CD4-positive, alpha-beta T cell (primary cell): Measurements from ENCODE around the gene ARSG. TPM values are rescaled to one million over a fixed set of nuclear protein-coding genes. Genes with fewer than 3 reads are reported as not detected.

Experiments used
- ATAC-seq: fragments of 200-7000 bp; cut with Tn5 transposase; one replicate; pipeline ENCODE4 v1.10.0; 2022; ENCODE audit warnings: mild to moderate bottlenecking; ENCODE audit not compliant: poor library complexity
- CTCF ChIA-PET: fragments of 350-600 bp; sonication (Branson Sonifier 250); formaldehyde crosslinking; loops from one replicate; lab custom pipeline; 2021; ENCODE audit warnings: antibody characterized with exemption, inconsistent platforms; lab: Charles Lee
- POLR2A ChIA-PET: fragments of 350-600 bp; sonication (Branson Sonifier 250); formaldehyde crosslinking; loops from one replicate; lab custom pipeline; 2021; ENCODE audit warnings: antibody characterized with exemption, inconsistent platforms; lab: Charles Lee
- DNase-seq, 14 experiments: peaks; one replicate each; pipeline ENCODE4 v3.0.0-alpha.2; 2013 to 2020; ENCODE audit warnings: mixed read lengths in 2 of 14
- H3K27ac ChIP-seq, 2 donors: one replicate each; pipeline versions ENCODE4 v1.5.1 to v1.7.0; 2013; ENCODE audit warnings: low read length in 2 of 2, low read depth in 1 of 2, mild to moderate bottlenecking in 1 of 2
- H3K27me3 ChIP-seq, 2 experiments: 1 replicate in 1 of 2; 2 replicates in 1 of 2; pipeline versions ENCODE4 v1.6.1 to v1.7.0; 2013; ENCODE audit warnings: low read length in 2 of 2, control low read depth in 1 of 2, mild to moderate bottlenecking in 1 of 2, moderate library complexity in 1 of 2; ENCODE audit not compliant: insufficient read depth in 2 of 2, control insufficient read depth in 1 of 2
- H3K36me3 ChIP-seq: one replicate; pipeline ENCODE4 v1.6.1; 2013; ENCODE audit warnings: low read length, control low read depth; ENCODE audit not compliant: insufficient read depth
- H3K4me1 ChIP-seq: one replicate; pipeline ENCODE4 v1.6.1; 2013; ENCODE audit warnings: low read length, control low read depth; ENCODE audit not compliant: insufficient read depth
- H3K4me3 ChIP-seq: one replicate; pipeline ENCODE4 v1.5.1; 2013; ENCODE audit warnings: mild to moderate bottlenecking, low read length, moderate library complexity
- H3K9me3 ChIP-seq, 2 experiments: 1 replicate in 1 of 2; 2 replicates in 1 of 2; pipeline versions ENCODE4 v1.6.1 to v1.7.0; 2013; ENCODE audit warnings: low read length in 2 of 2, mild to moderate bottlenecking in 2 of 2, control low read depth in 1 of 2, moderate library complexity in 1 of 2; ENCODE audit not compliant: control insufficient read depth in 1 of 2, insufficient read depth in 1 of 2
- H3K27ac Mint-ChIP-seq: one replicate; pipeline ENCODE4 v1.8.0; 2020; ENCODE audit warnings: mixed read lengths
- H3K27me3 Mint-ChIP-seq: one replicate; pipeline ENCODE4 v1.8.0; 2021; ENCODE audit warnings: mixed read lengths
- H3K36me3 Mint-ChIP-seq: one replicate; pipeline ENCODE4 v1.8.0; 2021; ENCODE audit warnings: low read depth, mixed read lengths
- H3K4me1 Mint-ChIP-seq: one replicate; pipeline ENCODE4 v1.8.0; 2021; ENCODE audit warnings: low read depth, mixed read lengths
- H3K4me3 Mint-ChIP-seq: one replicate; pipeline ENCODE4 v1.8.0; 2020; ENCODE audit warnings: mild to moderate bottlenecking, mixed read lengths
- H3K9me3 Mint-ChIP-seq: one replicate; pipeline ENCODE4 v1.8.0; 2020; ENCODE audit warnings: mixed read lengths
- intact Hi-C, 2 experiments: fragments of 100-400 bp; cut with DNase I in 1 of 2; cut with micrococcal nuclease in 1 of 2; formaldehyde crosslinking; loops; one replicate each; pipeline versions ENCODE4 v1.15.1 to v1.9.0; 2023 to 2025; cut with DNase I, micrococcal nuclease
- total RNA-seq, 174 experiments: library from RNA in 2 of 174; stranded (reverse) in 2 of 174; gene quantifications; one replicate each; pipeline ENCODE4 v1.2.3 and lab custom pipeline; 2021 to 2026
- TF ChIP-seq, protein P1 (sequence below): fragments of 200-600 bp; IDR thresholded peaks from one replicate; pipeline ENCODE4 v1.8.0; 2022; ENCODE audit warnings: antibody characterized with exemption, mild to moderate bottlenecking

The ARSG gene
- total RNA-seq, 2 experiments from 2014 or later, result 13.8 to 16.0 TPM

DNA sequence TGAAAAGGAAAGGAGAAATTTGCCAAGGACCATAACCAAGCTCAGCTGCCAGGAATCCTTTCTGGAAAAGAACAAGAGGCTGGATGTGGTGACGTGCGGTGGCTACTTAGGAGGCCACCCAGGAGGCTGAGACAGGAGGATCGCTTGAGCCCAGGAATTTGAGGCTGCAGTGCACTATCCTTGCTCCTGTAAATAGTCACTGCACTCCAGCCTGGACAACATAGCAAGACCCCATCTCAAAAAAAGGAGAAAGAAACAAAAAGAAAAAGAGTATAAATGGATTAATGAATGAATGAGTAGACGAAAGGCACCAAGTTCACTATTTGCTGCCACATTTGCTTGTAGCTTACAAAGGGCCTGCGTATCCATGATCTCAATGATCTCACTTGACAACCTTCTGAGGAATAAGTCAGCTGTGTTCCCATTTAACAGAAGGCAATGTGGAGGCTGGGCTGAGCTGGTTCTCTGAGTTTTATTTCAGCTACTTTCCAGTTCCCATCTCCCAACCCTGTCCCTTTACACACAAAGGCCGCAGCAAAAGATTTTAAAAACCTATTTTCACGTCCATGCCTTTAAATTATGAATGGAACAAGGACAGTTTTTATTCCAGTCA, 29.8 kb downstream of the ARSG start:
- CTCF ChIA-PET, result interaction anchor here (1.0 kb wide), 1 partner anchor 121 kb away, joined by 3 read pairs; no protein-coding TSS in a partner anchor
- Mint-ChIP-seq H3K4me1 (peaks cover 58% of the 10 kb centered on the region), H3K27ac (no peak overlapping the region)

DNA sequence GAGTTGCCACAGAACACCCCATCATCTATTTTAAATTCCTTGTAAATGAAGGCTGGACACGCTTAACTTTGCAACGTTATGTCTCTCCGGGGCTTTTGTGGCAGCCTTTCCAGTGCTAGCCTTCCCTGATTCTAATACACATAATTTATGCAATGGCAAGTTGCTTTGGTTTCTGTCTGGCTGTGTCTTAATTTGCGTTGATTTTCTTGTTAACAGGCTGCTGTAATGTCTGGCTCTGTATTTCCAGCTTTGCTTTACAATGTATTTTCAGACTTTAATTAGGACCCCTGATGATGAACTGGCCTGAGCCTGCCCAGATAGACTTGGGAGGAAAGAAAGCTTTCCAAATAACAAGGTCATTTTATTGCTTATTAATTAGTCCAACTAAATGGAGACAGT, 30.3 kb downstream of the ARSG start:
- DNase-seq (no peak), ATAC-seq (no peak)
- ChIA-PET CTCF (interaction anchor here (1.0 kb wide), 1 partner anchor 121 kb away, joined by 3 read pairs; no protein-coding TSS in a partner anchor), POLR2A (no interaction called here)
- TF ChIP-seq, protein P1, sequence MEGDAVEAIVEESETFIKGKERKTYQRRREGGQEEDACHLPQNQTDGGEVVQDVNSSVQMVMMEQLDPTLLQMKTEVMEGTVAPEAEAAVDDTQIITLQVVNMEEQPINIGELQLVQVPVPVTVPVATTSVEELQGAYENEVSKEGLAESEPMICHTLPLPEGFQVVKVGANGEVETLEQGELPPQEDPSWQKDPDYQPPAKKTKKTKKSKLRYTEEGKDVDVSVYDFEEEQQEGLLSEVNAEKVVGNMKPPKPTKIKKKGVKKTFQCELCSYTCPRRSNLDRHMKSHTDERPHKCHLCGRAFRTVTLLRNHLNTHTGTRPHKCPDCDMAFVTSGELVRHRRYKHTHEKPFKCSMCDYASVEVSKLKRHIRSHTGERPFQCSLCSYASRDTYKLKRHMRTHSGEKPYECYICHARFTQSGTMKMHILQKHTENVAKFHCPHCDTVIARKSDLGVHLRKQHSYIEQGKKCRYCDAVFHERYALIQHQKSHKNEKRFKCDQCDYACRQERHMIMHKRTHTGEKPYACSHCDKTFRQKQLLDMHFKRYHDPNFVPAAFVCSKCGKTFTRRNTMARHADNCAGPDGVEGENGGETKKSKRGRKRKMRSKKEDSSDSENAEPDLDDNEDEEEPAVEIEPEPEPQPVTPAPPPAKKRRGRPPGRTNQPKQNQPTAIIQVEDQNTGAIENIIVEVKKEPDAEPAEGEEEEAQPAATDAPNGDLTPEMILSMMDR, result no peak
- Mint-ChIP-seq H3K9me3 (no peaks in the 10 kb centered on the region), H3K4me1 (peaks cover 55% of the 10 kb centered on the region), H3K36me3 (no peaks in the 10 kb centered on the region), H3K4me3 (no peak overlapping the region), H3K27me3 (no peaks in the 10 kb centered on the region), H3K27ac (no peak overlapping the region)
- Histone ChIP-seq H3K9me3 (no peaks in the 10 kb centered on the region), H3K4me3 (no peak overlapping the region), H3K27me3 (no peaks in the 10 kb centered on the region), H3K27ac (no peak overlapping the region), H3K4me1 (peaks cover 29% of the 10 kb centered on the region), H3K36me3 (no peaks in the 10 kb centered on the region)
- intact Hi-C loops, result no loop called here

More for the DNA sequence above, 29.8 kb downstream of the ARSG start:
- Mint-ChIP-seq H3K9me3 (no peaks in the 10 kb centered on the region), H3K4me3 (no peak overlapping the region), H3K27me3 (no peaks in the 10 kb centered on the region), H3K36me3 (no peaks in the 10 kb centered on the region)
- Histone ChIP-seq H3K9me3 (no peaks in the 10 kb centered on the region), H3K4me3 (no peak overlapping the region), H3K27ac (no peak overlapping the region), H3K36me3 (no peaks in the 10 kb centered on the region), H3K27me3 (no peaks in the 10 kb centered on the region), H3K4me1 (peaks cover 34% of the 10 kb centered on the region)
- no peak for ATAC-seq
- no peak for DNase-seq
- TF ChIP-seq, protein P1, result no peak
- POLR2A ChIA-PET, result no interaction called here
- intact Hi-C loops, result no loop called here

DNA sequence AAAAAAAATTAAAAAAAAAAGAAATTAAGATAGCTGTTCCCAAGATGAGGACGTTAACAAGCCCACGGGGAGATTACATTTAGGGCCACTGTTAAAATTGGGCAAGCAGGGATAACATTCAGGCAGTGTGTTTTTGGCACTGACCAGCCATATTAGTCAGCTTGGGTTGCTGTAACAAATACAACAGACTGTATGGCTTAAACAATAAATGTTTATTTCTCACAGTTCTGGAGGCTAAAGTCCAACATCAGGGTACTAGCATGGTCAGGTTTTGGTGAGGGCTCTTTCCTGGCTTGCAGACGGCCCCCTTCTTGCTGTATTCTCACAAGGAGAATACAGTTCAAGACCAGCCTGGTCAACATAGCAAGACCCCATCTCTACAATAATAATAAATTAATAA, 31.3 kb downstream of the ARSG start:
- Histone ChIP-seq H3K4me3 (no peak overlapping the region), H3K9me3 (no peaks in the 10 kb centered on the region), H3K36me3 (no peaks in the 10 kb centered on the region), H3K27me3 (no peaks in the 10 kb centered on the region), H3K27ac (no peak overlapping the region), H3K4me1 (peaks cover 18% of the 10 kb centered on the region)
- no peak for DNase-seq
- H3K4me3 Mint-ChIP-seq, result no peak overlapping the region
- peaks cover 54% of the 10 kb centered on the region for H3K4me1 Mint-ChIP-seq
- H3K27ac Mint-ChIP-seq, result no peak overlapping the region
- no peaks in the 10 kb centered on the region for H3K27me3 Mint-ChIP-seq
- intact Hi-C loops, result no loop called here
- CTCF ChIA-PET, result no interaction called here
- no peaks in the 10 kb centered on the region for H3K36me3 Mint-ChIP-seq
- TF ChIP-seq, protein P1, result no peak
- POLR2A ChIA-PET, result no interaction called here
- H3K9me3 Mint-ChIP-seq, result no peaks in the 10 kb centered on the region
- no peak for ATAC-seq
